ENCODE data around the gene ARHGEF16. TPM values are rescaled to one million over a fixed set of nuclear protein-coding genes. Genes with fewer than 3 reads are reported as not detected.

The ARHGEF16 gene
- total and polyA plus RNA-seq, 2 donors from 2014 or later, result 15.5 to 39.3 TPM

GRCh38 chr1:3497521-3497920 is 43.1 kb downstream of the ARHGEF16 start:
- intact Hi-C loops (cut with DNase I), result no loop called here
- Histone ChIP-seq H3K36me3 (ENCODE audit: control insufficient read depth in 2 of 3, insufficient read depth in 3 of 3, low read length in 3 of 3) (no peaks in the 10 kb centered on the region), H3K9me3 (ENCODE audit: control insufficient read depth in 2 of 3, insufficient read depth in 1 of 3, low read length in 3 of 3) (no peaks in the 10 kb centered on the region), H3K9ac (ENCODE audit: low read length in 3 of 3) (no peak overlapping the region), H3K27ac (ENCODE audit: low read depth in 2 of 2, low read length in 2 of 2) (no peak overlapping the region), H3K4me1 (ENCODE audit: control insufficient read depth in 2 of 3, insufficient read depth in 2 of 3, low read depth in 1 of 3, low read length in 3 of 3) (no peaks in the 10 kb centered on the region), H3K27me3 (ENCODE audit: control insufficient read depth, insufficient read depth, low read length) (no peaks in the 10 kb centered on the region), H3K4me3 (ENCODE audit: low read length in 3 of 3) (no peak overlapping the region)
- FAIRE-seq (no peak), DNase-seq (no peak)
- TF ChIP-seq, protein P1, sequence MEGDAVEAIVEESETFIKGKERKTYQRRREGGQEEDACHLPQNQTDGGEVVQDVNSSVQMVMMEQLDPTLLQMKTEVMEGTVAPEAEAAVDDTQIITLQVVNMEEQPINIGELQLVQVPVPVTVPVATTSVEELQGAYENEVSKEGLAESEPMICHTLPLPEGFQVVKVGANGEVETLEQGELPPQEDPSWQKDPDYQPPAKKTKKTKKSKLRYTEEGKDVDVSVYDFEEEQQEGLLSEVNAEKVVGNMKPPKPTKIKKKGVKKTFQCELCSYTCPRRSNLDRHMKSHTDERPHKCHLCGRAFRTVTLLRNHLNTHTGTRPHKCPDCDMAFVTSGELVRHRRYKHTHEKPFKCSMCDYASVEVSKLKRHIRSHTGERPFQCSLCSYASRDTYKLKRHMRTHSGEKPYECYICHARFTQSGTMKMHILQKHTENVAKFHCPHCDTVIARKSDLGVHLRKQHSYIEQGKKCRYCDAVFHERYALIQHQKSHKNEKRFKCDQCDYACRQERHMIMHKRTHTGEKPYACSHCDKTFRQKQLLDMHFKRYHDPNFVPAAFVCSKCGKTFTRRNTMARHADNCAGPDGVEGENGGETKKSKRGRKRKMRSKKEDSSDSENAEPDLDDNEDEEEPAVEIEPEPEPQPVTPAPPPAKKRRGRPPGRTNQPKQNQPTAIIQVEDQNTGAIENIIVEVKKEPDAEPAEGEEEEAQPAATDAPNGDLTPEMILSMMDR (IDR thresholded peaks at IDR 0.05; ENCODE audit: borderline replicate concordance, extremely low read depth, insufficient read depth), result no peak

DNA sequence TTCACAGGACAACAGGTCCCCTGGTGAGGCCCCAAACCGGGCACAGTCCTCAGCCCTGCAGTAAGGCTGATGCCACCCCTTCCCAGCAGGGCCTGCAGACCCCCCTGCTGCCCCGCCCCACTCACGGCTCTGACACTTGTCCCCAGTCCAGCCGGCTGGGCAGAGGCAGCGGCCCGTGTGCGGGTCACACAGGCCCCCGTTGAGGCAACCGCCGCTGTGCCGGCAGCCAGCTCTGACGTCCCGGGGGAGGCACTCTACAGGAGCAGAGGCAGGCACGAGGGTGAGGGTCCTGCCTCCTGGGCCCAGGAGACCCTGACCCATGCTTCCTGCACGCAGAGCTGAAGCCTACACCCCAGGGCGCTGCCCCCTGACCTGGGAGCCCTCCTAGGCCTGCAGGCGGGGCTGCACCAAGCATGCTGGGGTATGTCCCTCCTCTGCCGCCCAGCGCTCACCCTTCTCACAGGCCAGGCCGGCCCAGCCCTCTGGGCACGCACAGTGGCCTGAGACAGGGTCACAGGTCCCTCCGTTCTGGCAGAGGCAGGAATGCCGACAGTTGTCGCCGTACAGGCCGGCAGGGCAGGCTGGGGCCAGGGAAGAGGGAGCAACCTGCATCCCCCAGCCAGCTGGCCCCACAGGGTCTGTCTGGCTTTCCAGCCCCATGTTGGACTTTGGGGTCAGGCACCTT is 43.9 kb downstream of the ARHGEF16 start:
- Histone ChIP-seq H3K27ac (ENCODE audit: low read depth in 2 of 2, low read length in 2 of 2) (no peak overlapping the region), H3K4me1 (ENCODE audit: control insufficient read depth in 2 of 3, insufficient read depth in 2 of 3, low read depth in 1 of 3, low read length in 3 of 3) (no peaks in the 10 kb centered on the region), H3K36me3 (ENCODE audit: control insufficient read depth in 2 of 3, insufficient read depth in 3 of 3, low read length in 3 of 3) (no peaks in the 10 kb centered on the region), H3K4me3 (ENCODE audit: low read length in 3 of 3) (no peak overlapping the region), H3K9ac (ENCODE audit: low read length in 3 of 3) (no peak overlapping the region), H3K27me3 (ENCODE audit: control insufficient read depth, insufficient read depth, low read length) (no peaks in the 10 kb centered on the region), H3K9me3 (ENCODE audit: control insufficient read depth in 2 of 3, insufficient read depth in 1 of 3, low read length in 3 of 3) (no peaks in the 10 kb centered on the region)
- TF ChIP-seq, protein P1 (IDR thresholded peaks at IDR 0.05; ENCODE audit: borderline replicate concordance, extremely low read depth, insufficient read depth), result no peak
- intact Hi-C loops (cut with DNase I), result no loop called here
- no peak for DNase-seq
- no peak for FAIRE-seq

- H3K4me3 ChIP-seq (ENCODE audit: low read length in 3 of 3), result no peak overlapping the region
- no peak for DNase-seq
- TF ChIP-seq, protein P1 (IDR thresholded peaks at IDR 0.05; ENCODE audit: borderline replicate concordance, extremely low read depth, insufficient read depth), result no peak
- H3K36me3 ChIP-seq (ENCODE audit: control insufficient read depth in 2 of 3, insufficient read depth in 3 of 3, low read length in 3 of 3), result no peaks in the 10 kb centered on the region
- H3K27me3 ChIP-seq (ENCODE audit: control insufficient read depth, insufficient read depth, low read length), result no peaks in the 10 kb centered on the region
- H3K27ac ChIP-seq (ENCODE audit: low read depth in 2 of 2, low read length in 2 of 2), result no peak overlapping the region
- H3K9ac ChIP-seq (ENCODE audit: low read length in 3 of 3), result no peak overlapping the region
- no peak for FAIRE-seq
- H3K9me3 ChIP-seq (ENCODE audit: control insufficient read depth in 2 of 3, insufficient read depth in 1 of 3, low read length in 3 of 3), result no peaks in the 10 kb centered on the region
- no peaks in the 10 kb centered on the region for H3K4me1 ChIP-seq (ENCODE audit: control insufficient read depth in 2 of 3, insufficient read depth in 2 of 3, low read depth in 1 of 3, low read length in 3 of 3)
- intact Hi-C loops (cut with DNase I), result no loop called here
Measured at GRCh38 chr1:3498986-3499385, 44.5 kb downstream of the ARHGEF16 start.

DNA sequence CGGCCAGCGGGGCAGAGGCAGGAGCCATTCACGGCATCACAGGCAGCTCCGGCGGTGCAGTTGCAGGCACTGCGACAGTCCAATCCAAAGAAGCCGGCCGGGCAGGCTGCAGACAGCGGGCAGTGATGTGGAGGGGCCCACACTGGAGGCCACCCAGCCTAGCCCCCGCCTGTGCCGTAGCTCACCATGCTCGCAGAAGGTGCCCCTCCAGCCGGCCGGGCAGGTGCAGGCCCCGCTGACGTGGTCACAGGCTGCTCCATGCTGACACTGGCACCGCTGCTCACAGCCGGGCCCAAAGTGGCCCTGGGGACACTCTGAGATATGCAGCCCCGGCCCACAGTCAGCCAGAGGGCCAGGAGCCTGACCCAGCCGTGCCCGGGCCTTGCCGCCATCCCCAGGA is 45.1 kb downstream of the ARHGEF16 start:
- Histone ChIP-seq H3K36me3 (ENCODE audit: control insufficient read depth in 2 of 3, insufficient read depth in 3 of 3, low read length in 3 of 3) (no peaks in the 10 kb centered on the region), H3K4me1 (ENCODE audit: control insufficient read depth in 2 of 3, insufficient read depth in 2 of 3, low read depth in 1 of 3, low read length in 3 of 3) (no peaks in the 10 kb centered on the region), H3K27me3 (ENCODE audit: control insufficient read depth, insufficient read depth, low read length) (no peaks in the 10 kb centered on the region), H3K9ac (ENCODE audit: low read length in 3 of 3) (no peak overlapping the region), H3K27ac (ENCODE audit: low read depth in 2 of 2, low read length in 2 of 2) (no peak overlapping the region), H3K4me3 (ENCODE audit: low read length in 3 of 3) (no peak overlapping the region), H3K9me3 (ENCODE audit: control insufficient read depth in 2 of 3, insufficient read depth in 1 of 3, low read length in 3 of 3) (no peaks in the 10 kb centered on the region)
- TF ChIP-seq, protein P1 (IDR thresholded peaks at IDR 0.05; ENCODE audit: borderline replicate concordance, extremely low read depth, insufficient read depth), result no peak
- intact Hi-C loops (cut with DNase I), result no loop called here
- DNase-seq (no peak), FAIRE-seq (no peak)
